Panc1 (cell line): Measurements from ENCODE around the gene NRCAM. TPM values are rescaled to one million over a fixed set of nuclear protein-coding genes. Genes with fewer than 3 reads are reported as not detected.

Experiments
- ATAC-seq: fragments of 200-7000 bp; cut with Tn5 transposase; 2 replicates; pipeline ENCODE4 v1.9.1; 2020; ENCODE audit warnings: mild to moderate bottlenecking, moderate library complexity
- BruUV-seq: library from RNA; stranded (reverse); fragments of 400-500 nt; replicated peaks from 2 replicates; lab custom pipeline; 2021; lab: Mats Ljungman, UMichigan
- CTCF ChIA-PET: fragments of 300-600 bp; sonication (Branson Sonifier 250); formaldehyde crosslinking; loops from one replicate; lab custom pipeline; 2022; ENCODE audit warnings: antibody characterized with exemption; lab: Charles Lee
- POLR2A ChIA-PET: fragments of 300-600 bp; sonication (Branson Sonifier 250); formaldehyde crosslinking; loops from one replicate; lab custom pipeline; 2022; ENCODE audit warnings: antibody characterized with exemption; lab: Charles Lee
- DNase-seq: peaks from one replicate; pipeline ENCODE4 v3.0.0-alpha.2; 2010; ENCODE audit warnings: low read depth, low spot score
- H3K27ac ChIP-seq: 2 replicates; pipeline ENCODE4 v1.5.1; 2011; ENCODE audit warnings: mild to moderate bottlenecking, low read length, inconsistent platforms
- H3K27me3 ChIP-seq: fragments of 200-500 bp; sonication (Bioruptor generic); 2 replicates; pipeline ENCODE4 v1.6.0; 2014; ENCODE audit warnings: low read length, inconsistent platforms; ENCODE audit not compliant: control insufficient read depth, insufficient read depth
- H3K36me3 ChIP-seq: fragments of 200-500 bp; sonication (Bioruptor generic); 2 replicates; pipeline ENCODE4 v1.5.1; 2014; ENCODE audit warnings: inconsistent platforms, mild to moderate bottlenecking, low read length, moderate library complexity; ENCODE audit not compliant: control insufficient read depth, insufficient read depth
- H3K4me1 ChIP-seq: 2 replicates; pipeline ENCODE4 v1.5.1; 2011; ENCODE audit warnings: inconsistent platforms, mild to moderate bottlenecking, low read length, moderate library complexity; ENCODE audit not compliant: control insufficient read depth, insufficient read depth
- H3K4me3 ChIP-seq, 2 experiments: 2 replicates each; pipeline ENCODE4 v1.5.1; 2011 to 2012; ENCODE audit warnings: low read depth in 2 of 2, low read length in 2 of 2, mild to moderate bottlenecking in 2 of 2, inconsistent platforms in 1 of 2, moderate library complexity in 1 of 2
- H3K9me3 ChIP-seq: fragments of 200-500 bp; sonication (Bioruptor generic); 2 replicates; pipeline ENCODE4 v1.5.1; 2014; ENCODE audit warnings: low read depth, mild to moderate bottlenecking, inconsistent platforms, low read length, moderate library complexity; ENCODE audit not compliant: control insufficient read depth, insufficient read depth
- POLR2AphosphoS5 ChIP-seq: IDR thresholded peaks from 2 replicates; pipeline ENCODE4 v1.6.1; 2012; ENCODE audit warnings: mild to moderate bottlenecking, low read depth, low read length, moderate library complexity
- SIN3A ChIP-seq: IDR thresholded peaks from 2 replicates; pipeline ENCODE4 v1.6.1; 2012; ENCODE audit warnings: low read depth, mild to moderate bottlenecking, low read length, moderate library complexity, borderline replicate concordance; ENCODE audit not compliant: insufficient read depth
- TCF7L2 ChIP-seq: IDR thresholded peaks from 2 replicates; pipeline ENCODE4 v1.6.1; 2011; ENCODE audit warnings: mild to moderate bottlenecking, low read depth, low read length, inconsistent platforms
- in situ Hi-C: cut with HindIII; loops from 2 replicates; pipeline ENCODE4 v1.10.0; 2016; ENCODE audit warnings: low sequenced_read_pairs, low pct_unique_long_range_greater_than_20kb
- intact Hi-C: fragments of 100-400 bp; cut with micrococcal nuclease; formaldehyde crosslinking; loops from one replicate; pipeline ENCODE4 v1.10.0; 2022; ENCODE audit not compliant: unreplicated experiment
- total RNA-seq: library from RNA; stranded (reverse); gene quantifications from one replicate; pipeline ENCODE4 v1.2.1, GENCODE V29; 2021; ENCODE audit not compliant: unreplicated experiment
- TF ChIP-seq, protein P1 (sequence below): fragments of 450-650 bp; IDR thresholded peaks from 2 replicates; pipeline ENCODE4 v1.5.1; 2017; ENCODE audit warnings: mild to moderate bottlenecking
- TF ChIP-seq, protein P2 (sequence below), 2 experiments: IDR thresholded peaks; 2 replicates each; pipeline ENCODE4 v1.6.1; 2011 to 2012; ENCODE audit warnings: low read depth in 2 of 2, control low read depth in 1 of 2, low read length in 1 of 2, mild to moderate bottlenecking in 1 of 2, moderate library complexity in 1 of 2; ENCODE audit not compliant: insufficient read depth in 1 of 2

Gene NRCAM
- total RNA-seq, 1 experiment from 2014 or later: 0.21 TPM

DNA sequence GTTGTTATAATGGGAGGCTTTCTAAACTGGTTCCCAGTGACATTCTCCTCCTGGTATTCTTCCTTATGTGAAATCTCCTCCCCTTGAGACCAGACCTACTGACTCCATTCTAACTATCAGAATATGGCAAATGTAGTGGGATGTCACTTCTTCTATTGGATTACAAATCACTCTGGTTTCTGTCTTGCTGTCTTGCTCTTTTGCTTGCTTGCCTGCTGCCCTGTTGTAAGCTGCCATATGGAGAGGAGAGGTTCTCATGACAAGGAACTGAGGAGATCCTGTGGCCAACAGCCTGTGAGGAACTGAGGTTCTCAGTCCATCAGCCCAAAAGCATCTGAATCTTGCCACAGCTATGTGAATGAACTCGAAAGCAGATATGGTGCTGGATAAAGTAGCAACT, 4.7 kb upstream of the NRCAM start:
- POLR2A ChIA-PET: interaction anchor here (0.6 kb wide), 1 partner anchor 229 kb away, joined by 3 read pairs; no protein-coding TSS in a partner anchor
- DNase-seq: no peak
- Histone ChIP-seq H3K36me3 (no peaks in the 10 kb centered on the region), H3K9me3 (no peaks in the 10 kb centered on the region), H3K27me3 (peaks cover 41% of the 10 kb centered on the region), H3K4me1 (no peaks in the 10 kb centered on the region), H3K4me3 (no peak overlapping the region), H3K27ac (no peak overlapping the region)
- in situ Hi-C loops (no loop called here), intact Hi-C loops (no loop called here)
- BruUV-seq: no TSS peak
- TF ChIP-seq, protein P1, sequence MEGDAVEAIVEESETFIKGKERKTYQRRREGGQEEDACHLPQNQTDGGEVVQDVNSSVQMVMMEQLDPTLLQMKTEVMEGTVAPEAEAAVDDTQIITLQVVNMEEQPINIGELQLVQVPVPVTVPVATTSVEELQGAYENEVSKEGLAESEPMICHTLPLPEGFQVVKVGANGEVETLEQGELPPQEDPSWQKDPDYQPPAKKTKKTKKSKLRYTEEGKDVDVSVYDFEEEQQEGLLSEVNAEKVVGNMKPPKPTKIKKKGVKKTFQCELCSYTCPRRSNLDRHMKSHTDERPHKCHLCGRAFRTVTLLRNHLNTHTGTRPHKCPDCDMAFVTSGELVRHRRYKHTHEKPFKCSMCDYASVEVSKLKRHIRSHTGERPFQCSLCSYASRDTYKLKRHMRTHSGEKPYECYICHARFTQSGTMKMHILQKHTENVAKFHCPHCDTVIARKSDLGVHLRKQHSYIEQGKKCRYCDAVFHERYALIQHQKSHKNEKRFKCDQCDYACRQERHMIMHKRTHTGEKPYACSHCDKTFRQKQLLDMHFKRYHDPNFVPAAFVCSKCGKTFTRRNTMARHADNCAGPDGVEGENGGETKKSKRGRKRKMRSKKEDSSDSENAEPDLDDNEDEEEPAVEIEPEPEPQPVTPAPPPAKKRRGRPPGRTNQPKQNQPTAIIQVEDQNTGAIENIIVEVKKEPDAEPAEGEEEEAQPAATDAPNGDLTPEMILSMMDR: no peak
- TF ChIP-seq POLR2AphosphoS5 (no peak), TCF7L2 (no peak), SIN3A (no peak)
- TF ChIP-seq, protein P2, sequence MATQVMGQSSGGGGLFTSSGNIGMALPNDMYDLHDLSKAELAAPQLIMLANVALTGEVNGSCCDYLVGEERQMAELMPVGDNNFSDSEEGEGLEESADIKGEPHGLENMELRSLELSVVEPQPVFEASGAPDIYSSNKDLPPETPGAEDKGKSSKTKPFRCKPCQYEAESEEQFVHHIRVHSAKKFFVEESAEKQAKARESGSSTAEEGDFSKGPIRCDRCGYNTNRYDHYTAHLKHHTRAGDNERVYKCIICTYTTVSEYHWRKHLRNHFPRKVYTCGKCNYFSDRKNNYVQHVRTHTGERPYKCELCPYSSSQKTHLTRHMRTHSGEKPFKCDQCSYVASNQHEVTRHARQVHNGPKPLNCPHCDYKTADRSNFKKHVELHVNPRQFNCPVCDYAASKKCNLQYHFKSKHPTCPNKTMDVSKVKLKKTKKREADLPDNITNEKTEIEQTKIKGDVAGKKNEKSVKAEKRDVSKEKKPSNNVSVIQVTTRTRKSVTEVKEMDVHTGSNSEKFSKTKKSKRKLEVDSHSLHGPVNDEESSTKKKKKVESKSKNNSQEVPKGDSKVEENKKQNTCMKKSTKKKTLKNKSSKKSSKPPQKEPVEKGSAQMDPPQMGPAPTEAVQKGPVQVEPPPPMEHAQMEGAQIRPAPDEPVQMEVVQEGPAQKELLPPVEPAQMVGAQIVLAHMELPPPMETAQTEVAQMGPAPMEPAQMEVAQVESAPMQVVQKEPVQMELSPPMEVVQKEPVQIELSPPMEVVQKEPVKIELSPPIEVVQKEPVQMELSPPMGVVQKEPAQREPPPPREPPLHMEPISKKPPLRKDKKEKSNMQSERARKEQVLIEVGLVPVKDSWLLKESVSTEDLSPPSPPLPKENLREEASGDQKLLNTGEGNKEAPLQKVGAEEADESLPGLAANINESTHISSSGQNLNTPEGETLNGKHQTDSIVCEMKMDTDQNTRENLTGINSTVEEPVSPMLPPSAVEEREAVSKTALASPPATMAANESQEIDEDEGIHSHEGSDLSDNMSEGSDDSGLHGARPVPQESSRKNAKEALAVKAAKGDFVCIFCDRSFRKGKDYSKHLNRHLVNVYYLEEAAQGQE (IDR thresholded peaks at IDR 0.05; ENCODE audit: insufficient read depth in 1 of 2, low read depth in 2 of 2, low read length in 1 of 2): no peak
- CTCF ChIA-PET: no interaction called here
- no peak for ATAC-seq

DNA sequence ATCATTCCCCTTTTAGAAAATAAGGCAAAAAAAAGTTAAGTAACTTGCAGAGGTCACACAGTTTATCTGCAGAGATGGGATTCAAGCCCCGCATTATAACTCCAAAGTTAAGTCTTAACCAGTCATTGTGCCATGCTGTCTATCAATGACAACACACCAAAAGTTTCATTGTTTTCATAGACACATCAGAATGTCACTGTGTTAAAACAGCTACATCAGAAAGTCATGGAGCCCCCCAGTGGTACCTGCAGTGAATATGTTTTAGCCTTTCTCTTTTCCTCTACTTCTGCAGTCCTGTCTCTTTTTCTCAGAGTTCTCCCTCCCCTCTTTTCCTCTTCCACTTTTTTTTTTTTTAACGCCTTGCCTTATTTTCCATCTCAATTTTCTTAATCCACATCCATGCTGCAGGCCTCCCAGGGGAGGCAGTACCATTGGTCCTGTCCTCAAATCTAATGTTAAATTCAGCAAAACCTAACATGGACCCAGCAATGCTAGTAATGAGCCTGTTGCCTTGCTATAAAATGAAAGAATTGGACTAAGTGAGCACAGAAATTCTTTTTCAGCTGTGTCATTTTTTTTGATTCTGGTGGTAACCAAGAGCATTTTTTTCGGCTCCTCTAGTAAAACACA, 3.8 kb upstream of the NRCAM start:
- peaks cover 37% of the 10 kb centered on the region for H3K27me3 ChIP-seq
- ATAC-seq: no peak
- ChIA-PET POLR2A (no interaction called here), CTCF (interaction anchor here (0.5 to 1.0 kb wide), 2 partner anchors 13 to 39 kb away, joined by 3 to 6 read pairs; no protein-coding TSS in a partner anchor)
- no peak overlapping the region for H3K27ac ChIP-seq
- in situ Hi-C loops (no loop called here), intact Hi-C loops (no loop called here)
- no peak for TF ChIP-seq POLR2AphosphoS5
- TF ChIP-seq, protein P1: peak; percentile 56
- no TSS peak for BruUV-seq
- no peaks in the 10 kb centered on the region for H3K36me3 ChIP-seq
- H3K4me1 ChIP-seq: no peaks in the 10 kb centered on the region
- no peak for DNase-seq
- no peak overlapping the region for H3K4me3 ChIP-seq
- no peaks in the 10 kb centered on the region for H3K9me3 ChIP-seq
